Cardiac fibroblast (primary cell): ENCODE data around the gene ZMPSTE24.

Experiments
- DNase-seq, 2 donors: peaks; one replicate each; pipeline versions ENCODE4 v3.0.0 to v3.0.0-alpha.2; 2010; ENCODE audit warnings: low read depth in 2 of 2
- H3K4me3 ChIP-seq, 2 donors: replicated peaks in 1 of 2; 1 replicate in 1 of 2; 2 replicates in 1 of 2; pipeline ENCODE4 v1.5.1; 2011; ENCODE audit warnings: low read depth in 2 of 2, low read length in 2 of 2, mild to moderate bottlenecking in 2 of 2, moderate library complexity in 1 of 2
- TF ChIP-seq, protein P1 (sequence below): IDR thresholded peaks from one replicate; pipeline ENCODE4 v1.5.1; 2011; ENCODE audit warnings: low read depth, mild to moderate bottlenecking, low read length, inconsistent platforms

The ZMPSTE24 gene

DNA sequence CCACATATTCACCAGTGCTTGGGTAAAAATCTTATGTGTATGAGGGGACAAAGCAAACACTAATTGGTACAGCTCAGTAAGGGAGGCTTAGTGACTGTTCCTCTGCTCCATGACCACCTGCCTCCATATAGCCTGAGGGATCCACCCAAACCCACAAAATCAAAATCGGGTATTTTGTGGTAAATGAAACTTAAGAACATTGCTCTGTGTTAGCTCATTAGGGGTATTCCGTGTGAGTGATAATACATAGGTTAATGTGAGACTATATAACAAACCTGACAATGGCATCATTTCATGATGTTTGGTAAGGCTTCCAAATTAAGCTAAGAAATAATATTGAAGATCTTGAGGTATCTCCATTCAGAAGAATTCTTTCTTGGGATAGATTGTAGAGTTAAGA lies 33.3 kb downstream of the ZMPSTE24 start:
- TF ChIP-seq, protein P1, sequence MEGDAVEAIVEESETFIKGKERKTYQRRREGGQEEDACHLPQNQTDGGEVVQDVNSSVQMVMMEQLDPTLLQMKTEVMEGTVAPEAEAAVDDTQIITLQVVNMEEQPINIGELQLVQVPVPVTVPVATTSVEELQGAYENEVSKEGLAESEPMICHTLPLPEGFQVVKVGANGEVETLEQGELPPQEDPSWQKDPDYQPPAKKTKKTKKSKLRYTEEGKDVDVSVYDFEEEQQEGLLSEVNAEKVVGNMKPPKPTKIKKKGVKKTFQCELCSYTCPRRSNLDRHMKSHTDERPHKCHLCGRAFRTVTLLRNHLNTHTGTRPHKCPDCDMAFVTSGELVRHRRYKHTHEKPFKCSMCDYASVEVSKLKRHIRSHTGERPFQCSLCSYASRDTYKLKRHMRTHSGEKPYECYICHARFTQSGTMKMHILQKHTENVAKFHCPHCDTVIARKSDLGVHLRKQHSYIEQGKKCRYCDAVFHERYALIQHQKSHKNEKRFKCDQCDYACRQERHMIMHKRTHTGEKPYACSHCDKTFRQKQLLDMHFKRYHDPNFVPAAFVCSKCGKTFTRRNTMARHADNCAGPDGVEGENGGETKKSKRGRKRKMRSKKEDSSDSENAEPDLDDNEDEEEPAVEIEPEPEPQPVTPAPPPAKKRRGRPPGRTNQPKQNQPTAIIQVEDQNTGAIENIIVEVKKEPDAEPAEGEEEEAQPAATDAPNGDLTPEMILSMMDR, result no peak
- no peak overlapping the region for H3K4me3 ChIP-seq
- no peak for DNase-seq

- H3K4me3 ChIP-seq, result no peak overlapping the region
- peak; percentile 10 to 40 for DNase-seq
- TF ChIP-seq, protein P1, result no peak
Measured at GRCh38 chr1:40299366-40300248, 41.6 kb downstream of the ZMPSTE24 start.

DNA sequence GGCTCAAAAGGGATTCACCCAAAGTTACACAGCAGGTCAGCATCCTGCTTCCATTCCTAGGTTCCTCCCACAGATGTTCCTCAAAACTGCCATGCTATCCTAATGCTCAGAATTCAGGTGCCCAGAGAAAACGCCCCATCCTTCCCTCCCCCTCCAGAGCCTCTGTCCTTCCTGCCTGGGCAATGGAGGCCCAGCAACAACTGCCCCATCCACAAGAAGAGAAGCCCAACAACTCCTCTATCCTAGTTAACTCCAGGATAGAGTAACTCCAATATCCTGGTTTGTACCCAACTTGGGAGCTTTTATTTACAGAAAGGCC lies 42.2 kb downstream of the ZMPSTE24 start:
- no peak for DNase-seq
- TF ChIP-seq, protein P1, result no peak
- no peak overlapping the region for H3K4me3 ChIP-seq

DNA sequence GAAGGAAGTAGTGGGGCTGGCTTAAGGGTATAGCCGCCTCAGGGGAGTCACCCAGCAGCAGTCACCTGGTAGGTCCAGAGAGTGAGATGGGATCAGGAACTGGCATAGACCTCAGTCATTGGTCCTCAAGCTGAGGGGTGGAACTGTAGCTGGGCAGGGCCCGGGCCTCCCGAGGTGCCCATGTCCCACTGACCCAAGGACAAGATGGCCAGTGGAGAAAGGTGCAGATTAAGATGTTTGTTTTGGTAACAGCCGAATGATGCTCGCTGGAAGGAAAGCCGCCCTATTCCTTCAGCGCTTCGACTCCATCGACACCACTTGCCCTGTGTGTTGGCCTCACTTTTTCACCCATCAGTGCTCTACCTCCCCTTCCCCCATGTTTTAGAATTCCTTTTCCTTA lies 42.6 kb downstream of the ZMPSTE24 start:
- no peak for DNase-seq
- H3K4me3 ChIP-seq, result no peak overlapping the region
- TF ChIP-seq, protein P1, result no peak

DNA sequence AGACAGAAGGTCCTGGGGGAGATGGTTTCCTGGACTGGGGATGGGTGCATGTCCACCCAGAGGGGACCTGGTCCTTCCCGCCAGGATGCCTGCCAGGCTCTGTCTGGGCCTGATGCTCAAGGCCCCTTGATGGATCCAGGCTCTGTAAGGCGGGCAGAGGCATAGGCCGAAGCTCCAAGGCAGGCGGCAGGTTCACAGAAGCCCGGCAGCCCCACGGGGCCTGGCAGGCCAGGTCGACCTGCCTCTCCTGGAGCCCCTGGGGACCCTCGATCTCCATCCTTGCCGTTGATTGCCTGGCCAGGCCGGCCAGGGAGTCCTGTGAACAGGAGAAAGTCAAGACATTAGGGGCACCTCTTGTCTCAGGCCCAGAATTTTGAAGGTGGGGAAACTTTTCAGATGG lies 43.0 kb downstream of the ZMPSTE24 start:
- H3K4me3 ChIP-seq, result no peak overlapping the region
- TF ChIP-seq, protein P1, result no peak
- no peak for DNase-seq

GRCh38 chr1:40301541-40302299 lies 43.7 kb downstream of the ZMPSTE24 start:
- no peak overlapping the region for H3K4me3 ChIP-seq
- TF ChIP-seq, protein P1, result no peak
- no peak for DNase-seq
